Measurements from ENCODE around the gene RGSL1.

DNA sequence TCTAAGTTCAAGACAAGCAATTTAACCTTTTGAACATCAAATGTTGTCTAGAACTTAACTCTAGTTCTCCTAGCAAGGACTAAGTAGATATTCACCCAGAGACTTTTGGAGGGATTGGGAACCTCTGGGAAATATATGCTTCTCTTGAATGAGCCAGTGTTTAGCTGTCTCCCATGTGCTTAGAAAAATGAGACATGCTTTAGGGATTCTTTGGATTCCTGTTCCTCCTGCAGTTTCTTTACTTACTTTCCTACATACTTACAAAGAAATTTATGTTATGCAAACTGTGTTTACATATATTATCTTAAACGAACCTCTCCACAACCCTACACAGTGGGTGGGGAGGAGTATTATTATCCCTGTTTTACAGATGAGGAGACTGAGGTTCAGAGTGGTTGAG, 99.9 kb downstream of the RGSL1 start:
- TF ChIP-seq, protein P1, sequence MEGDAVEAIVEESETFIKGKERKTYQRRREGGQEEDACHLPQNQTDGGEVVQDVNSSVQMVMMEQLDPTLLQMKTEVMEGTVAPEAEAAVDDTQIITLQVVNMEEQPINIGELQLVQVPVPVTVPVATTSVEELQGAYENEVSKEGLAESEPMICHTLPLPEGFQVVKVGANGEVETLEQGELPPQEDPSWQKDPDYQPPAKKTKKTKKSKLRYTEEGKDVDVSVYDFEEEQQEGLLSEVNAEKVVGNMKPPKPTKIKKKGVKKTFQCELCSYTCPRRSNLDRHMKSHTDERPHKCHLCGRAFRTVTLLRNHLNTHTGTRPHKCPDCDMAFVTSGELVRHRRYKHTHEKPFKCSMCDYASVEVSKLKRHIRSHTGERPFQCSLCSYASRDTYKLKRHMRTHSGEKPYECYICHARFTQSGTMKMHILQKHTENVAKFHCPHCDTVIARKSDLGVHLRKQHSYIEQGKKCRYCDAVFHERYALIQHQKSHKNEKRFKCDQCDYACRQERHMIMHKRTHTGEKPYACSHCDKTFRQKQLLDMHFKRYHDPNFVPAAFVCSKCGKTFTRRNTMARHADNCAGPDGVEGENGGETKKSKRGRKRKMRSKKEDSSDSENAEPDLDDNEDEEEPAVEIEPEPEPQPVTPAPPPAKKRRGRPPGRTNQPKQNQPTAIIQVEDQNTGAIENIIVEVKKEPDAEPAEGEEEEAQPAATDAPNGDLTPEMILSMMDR (IDR thresholded peaks at IDR 0.05 in 8 of 11, conservative IDR thresholded peaks at IDR 0.05 in 3 of 11): no peak
- TF ChIP-seq POLR2AphosphoS5 (IDR thresholded peaks at IDR 0.05) (no peak), POLR2A (IDR thresholded peaks at IDR 0.05) (no peak)

Measured in spleen (tissue), 7 donors.